Motor neuron (in vitro differentiated cells): ENCODE results near the gene HNRNPH1. TPM values are rescaled to one million over a fixed set of nuclear protein-coding genes. Genes with fewer than 3 reads are reported as not detected.
"Not testable (repeated sequence)": the region's sequence is repeated elsewhere in the genome, so short reads cannot be mapped to it uniquely, and the experiment has no call there.

Experiments
- ATAC-seq, 8 experiments: fragments of 200-7000 bp; cut with Tn5 transposase; replicated peaks in 6 of 8; 2 replicates each; pipeline ENCODE4 v1.8.0; 2021; ENCODE audit warnings: mild to moderate bottlenecking in 8 of 8, moderate library complexity in 8 of 8
- H3K27ac ChIP-seq, 2 donors: fragments of 250-450 bp; sonication (Bioruptor Pico); 2 replicates each; pipeline ENCODE4 v1.9.0; 2021; ENCODE audit warnings: antibody characterized with exemption in 2 of 2, mild to moderate bottlenecking in 2 of 2, moderate library complexity in 1 of 2
- H3K4me1 ChIP-seq, 2 donors: fragments of 250-450 bp; sonication (Bioruptor Pico); replicated peaks in 1 of 2; 2 replicates each; pipeline ENCODE4 v1.6.1; 2021; ENCODE audit warnings: antibody characterized with exemption in 2 of 2, mild to moderate bottlenecking in 2 of 2, moderate library complexity in 1 of 2
- H3K4me3 ChIP-seq, 5 donors: fragments of 250-450 bp; sonication (Bioruptor Pico); 2 replicates each; pipeline ENCODE4 v1.9.0; 2021; ENCODE audit warnings: antibody characterized with exemption in 5 of 5, mild to moderate bottlenecking in 5 of 5, moderate library complexity in 4 of 5
- WGBS, 10 experiments: fragments of 450-650 bp; shearing (Covaris generic); methylation state at CpG; one replicate each; pipeline ENCODE4 v1.0.0; 2022; 5-methylcytosine and 5-hydroxymethylcytosine counted together
- in situ Hi-C, 9 experiments: fragments of 400-800 bp; cut with MboI; loops; one replicate each; pipeline ENCODE4 v1.15.0; 2021; ENCODE audit warnings: low sequenced_read_pairs in 9 of 9, low pct_unique_long_range_greater_than_20kb in 2 of 9; ENCODE audit not compliant: unreplicated experiment in 9 of 9
- total RNA-seq, 8 experiments: library from RNA; unstranded; fragments of 300-600 nt; gene quantifications; 2 replicates each; pipeline versions ENCODE4 v1.2.3 to v1.2.4, GENCODE V29; 2022

The HNRNPH1 gene
- total RNA-seq, 8 experiments from 2014 or later: 410 to 1,105 (median 500) TPM

DNA sequence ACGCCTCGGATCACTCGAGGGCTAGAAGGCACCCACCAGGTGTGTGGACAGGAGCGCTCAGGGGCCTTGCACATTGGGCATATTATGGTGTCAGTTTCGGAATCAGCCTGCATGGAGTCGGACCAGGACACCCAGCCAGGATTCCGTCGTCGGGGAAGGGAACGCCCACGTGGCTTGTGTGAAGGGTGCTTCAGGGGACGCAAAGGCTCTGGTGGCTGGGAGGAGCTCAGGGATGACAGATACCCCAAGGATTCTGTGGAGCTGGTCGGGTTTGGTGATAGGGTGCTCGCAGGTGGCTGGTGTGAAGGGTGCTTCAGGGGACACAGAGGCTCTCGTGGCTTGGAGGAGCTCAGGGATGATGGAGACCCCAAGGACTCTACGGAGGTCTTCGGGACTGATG is 19.2 kb upstream of the HNRNPH1 start:
- H3K27ac ChIP-seq, H3K4me1 ChIP-seq, ATAC-seq, in situ Hi-C loops, H3K4me3 ChIP-seq: not testable (repeated sequence)
- WGBS, 10 experiments: 80 to 100% methylated on average over 1 to 3 of the region's 17 CpGs; no CpG with 5 or more reads in 8 of the 10 experiments

DNA sequence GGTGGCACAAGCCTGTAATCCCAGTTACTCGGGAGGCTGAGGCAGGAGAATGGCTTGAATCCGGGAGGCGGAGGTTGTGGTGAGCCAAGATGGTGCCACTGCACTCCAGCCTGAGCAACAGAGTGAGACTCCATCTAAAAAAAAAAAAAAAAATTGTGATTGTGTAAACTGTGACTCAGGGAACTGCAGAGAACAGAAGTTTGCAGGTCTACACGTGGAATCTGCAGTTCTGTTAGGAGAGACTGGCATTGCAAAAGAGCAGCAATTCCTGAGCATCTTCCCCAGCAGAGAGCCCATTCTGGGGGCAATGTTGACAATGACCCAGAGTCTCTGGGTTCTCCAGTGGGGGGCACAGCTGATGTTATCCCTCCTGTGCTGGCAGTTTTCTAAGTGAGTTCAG is 18.3 kb upstream of the HNRNPH1 start:
- H3K27ac ChIP-seq, H3K4me1 ChIP-seq, in situ Hi-C loops, ATAC-seq, H3K4me3 ChIP-seq: not testable (repeated sequence)
- WGBS, 10 experiments: no CpG with 5 or more reads among the region's 4 CpGs

DNA sequence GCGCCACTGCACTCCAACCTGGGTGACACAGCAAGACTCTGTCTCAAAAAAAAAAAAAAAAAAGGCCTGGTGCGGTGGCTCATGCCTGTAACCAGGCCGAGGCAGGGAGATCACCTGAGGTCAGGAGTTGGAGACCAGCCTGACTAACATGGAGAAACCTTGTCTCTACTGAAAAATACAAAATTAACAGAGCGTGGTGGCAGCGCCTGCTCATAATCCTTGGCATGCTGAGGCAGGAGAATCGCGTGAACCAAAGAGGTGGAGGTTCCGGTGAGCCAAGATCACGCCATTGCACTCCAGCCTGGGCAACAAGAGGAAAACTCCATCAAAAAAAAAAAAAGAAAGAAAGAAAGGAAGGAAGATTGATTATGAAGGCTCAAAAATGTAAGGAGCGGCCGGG is 15.8 kb upstream of the HNRNPH1 start:
- H3K27ac ChIP-seq, H3K4me3 ChIP-seq, H3K4me1 ChIP-seq, in situ Hi-C loops, ATAC-seq: not testable (repeated sequence)
- WGBS, 10 experiments: 40 to 100% (median 91%) methylated on average over 1 to 8 of the region's 11 CpGs; no CpG with 5 or more reads in 3 of the 10 experiments

DNA sequence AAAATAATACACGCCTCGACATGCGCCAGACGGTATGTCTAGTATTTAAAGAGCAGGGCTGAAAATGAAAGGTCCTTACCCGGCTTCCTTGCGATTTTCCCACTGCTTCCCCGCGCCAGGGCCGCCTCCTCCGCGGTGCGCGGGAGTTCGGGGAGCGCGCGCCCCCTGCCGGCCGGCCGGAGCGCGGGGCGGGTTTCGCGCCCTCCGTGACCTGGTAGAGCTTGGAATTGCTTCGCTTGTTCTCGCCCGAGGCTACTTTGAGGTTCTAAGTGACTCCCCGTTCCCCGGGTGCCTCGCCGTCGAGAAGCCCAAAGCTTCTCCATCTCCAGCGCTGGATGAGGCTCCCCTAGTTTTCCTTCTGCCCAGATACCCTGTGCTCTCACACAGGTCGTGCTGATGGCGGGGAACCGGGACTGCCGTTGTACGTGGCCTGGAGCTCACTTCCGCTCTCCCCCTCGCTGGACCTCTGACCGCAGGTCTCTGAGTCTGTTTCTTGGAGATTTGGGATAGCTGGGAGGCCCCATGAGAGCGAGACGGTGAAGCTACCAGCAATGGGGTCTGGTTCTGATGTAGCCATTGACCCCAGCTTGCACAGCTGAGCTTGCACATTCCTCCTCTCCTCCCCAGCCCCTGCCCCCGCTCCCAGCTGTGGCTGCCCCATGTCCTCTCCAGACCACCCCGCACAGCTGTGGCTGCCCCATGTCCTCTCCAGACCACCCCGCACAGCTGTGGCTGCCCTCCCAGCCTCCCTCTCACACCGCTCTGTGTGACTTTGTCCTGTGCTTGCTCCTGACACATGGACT is 11.1 kb upstream of the HNRNPH1 start:
- H3K4me3 ChIP-seq, in situ Hi-C loops, H3K4me1 ChIP-seq, H3K27ac ChIP-seq: not testable (repeated sequence)
- no CpG with 5 or more reads among the region's 49 CpGs for WGBS, 10 experiments
- peak; percentile 94 to 98 (median 96) for ATAC-seq

DNA sequence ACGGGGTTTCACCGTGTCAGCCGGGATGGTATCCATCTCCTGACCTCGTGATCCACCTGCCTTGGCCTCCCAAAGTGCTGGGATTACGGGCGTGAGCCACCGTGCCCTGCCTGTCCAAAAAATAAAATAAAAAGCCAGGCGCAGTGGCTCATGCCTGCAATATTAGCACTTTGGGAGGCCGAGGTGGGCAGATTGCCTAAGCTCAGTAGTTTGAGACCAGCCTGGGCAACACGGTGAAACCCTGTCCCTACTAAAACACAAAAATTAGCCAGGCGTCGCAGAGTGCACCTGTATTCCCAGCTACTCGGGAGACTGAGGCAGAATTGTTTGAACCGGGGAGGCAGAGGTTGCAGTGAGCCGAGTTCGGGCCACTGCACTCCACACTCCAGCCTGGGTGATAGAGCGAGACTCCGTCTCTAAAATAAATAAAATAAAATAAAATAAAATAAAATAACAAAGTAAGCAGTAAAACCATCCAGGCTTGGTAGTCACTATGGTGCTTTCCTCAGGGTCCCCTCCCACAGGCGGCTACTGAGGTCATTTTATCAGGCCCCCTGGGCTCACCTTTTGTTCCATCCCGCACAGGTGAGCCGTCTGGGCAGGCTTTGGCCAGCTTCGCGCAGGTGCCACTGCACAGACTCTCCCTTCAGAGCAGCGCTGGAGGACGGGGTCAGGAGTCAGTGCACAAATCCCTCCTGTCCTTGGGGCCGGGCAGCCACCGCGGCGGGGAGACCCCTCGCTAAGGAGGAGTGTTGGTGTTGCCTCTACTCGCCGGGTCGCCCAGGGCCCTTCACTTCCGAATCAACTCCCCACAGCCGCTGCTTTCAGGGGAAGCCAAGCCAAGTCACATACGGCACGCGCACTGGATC is 10.3 kb upstream of the HNRNPH1 start:
- peak overlapping the region; percentile 24 to 33 (median 26) for H3K4me3 ChIP-seq
- 38 to 96% (median 86%) methylated on average over 2 to 9 of the region's 38 CpGs for WGBS, 10 experiments
- H3K27ac ChIP-seq, in situ Hi-C loops, H3K4me1 ChIP-seq: not testable (repeated sequence)
- ATAC-seq: peak in 2 of 8 experiments; percentile 73 to 75

DNA sequence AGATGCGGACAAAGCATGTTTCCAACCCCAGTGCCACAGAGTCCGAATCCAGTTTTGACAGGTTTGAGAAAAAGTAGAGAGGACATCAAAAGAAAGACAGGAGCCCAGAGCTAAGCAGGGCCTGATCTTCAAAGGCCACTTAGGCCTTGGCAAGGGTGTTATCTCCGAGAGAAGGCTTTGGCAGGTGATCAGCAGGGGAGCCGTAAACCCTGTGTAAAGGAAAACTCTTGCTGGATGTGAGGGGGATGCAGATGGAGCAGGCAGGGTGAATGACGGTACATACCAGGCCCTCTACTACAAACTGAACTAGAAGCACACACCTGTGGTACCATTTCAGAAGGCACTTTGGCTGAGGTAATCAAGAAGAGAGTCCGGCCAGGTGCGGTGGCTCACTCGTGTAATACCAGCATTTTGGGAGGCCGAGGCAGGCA is 1.4 kb upstream of the HNRNPH1 start:
- 80 to 100% (median 90%) methylated on average over 1 to 4 of the region's 9 CpGs; no CpG with 5 or more reads in 3 of the 10 experiments for WGBS, 10 experiments
- Histone ChIP-seq H3K27ac (peak overlapping the region; percentile 96 to 97), H3K4me3 (no peak overlapping the region)

DNA sequence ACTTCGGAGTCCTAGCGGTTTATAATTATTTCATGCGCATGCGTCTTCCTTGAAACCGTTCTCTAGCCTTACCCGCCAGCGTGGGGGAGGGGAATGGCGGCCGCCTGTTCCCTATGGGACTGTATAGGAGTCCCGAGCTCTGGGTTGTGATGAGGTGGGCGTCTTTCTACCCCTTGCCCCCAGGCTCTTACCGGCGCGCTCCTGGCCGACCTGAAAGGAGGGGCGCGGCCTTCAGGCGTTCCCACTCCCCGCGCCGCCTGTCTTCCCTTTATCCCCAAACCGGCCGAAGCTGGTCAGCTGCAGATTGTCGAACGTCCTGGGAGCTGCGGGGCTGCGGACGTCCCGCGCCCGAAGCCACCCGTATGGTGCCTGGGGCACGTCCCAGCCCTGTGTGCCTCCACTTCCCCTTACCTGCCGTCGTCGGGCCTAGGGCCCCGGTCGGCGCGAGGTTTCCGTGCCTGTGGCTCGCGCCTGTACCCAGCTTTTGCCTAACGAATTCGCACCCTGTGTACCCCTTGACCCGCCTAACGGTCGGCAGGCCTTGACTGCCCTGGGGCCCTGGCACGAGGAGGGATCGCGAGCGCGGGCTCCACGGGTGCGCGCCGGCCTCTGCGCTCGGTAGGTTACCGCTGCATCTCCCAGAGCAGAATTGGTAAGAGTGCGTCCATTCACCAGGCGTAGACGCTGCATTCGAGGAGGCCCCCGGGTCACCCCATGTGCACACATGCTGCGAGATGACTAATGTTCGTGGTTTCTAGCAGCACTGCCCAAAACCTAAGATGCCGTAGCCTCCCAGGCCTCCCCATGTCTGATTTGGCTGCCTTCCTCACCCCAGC is 653 bp upstream of the HNRNPH1 start:
- Histone ChIP-seq H3K4me1 (peaks cover 26 to 32% of the 10 kb centered on the region in 2 donors), H3K4me3 (peak overlapping the region; percentile 30 to 93 (median 78)), H3K27ac (peak overlapping the region; percentile 96 to 97)
- 0 to 60% (median 27%) methylated on average over 1 to 23 of the region's 68 CpGs; no CpG with 5 or more reads in 5 of the 10 experiments for WGBS, 10 experiments
- ATAC-seq: peak; percentile 48 to 78 (median 59)
- in situ Hi-C loops: no loop called here

More for the DNA sequence above, 1.4 kb upstream of the HNRNPH1 start:
- no peak for ATAC-seq
- in situ Hi-C loops: no loop called here
- peaks cover 25 to 28% of the 10 kb centered on the region in 2 donors for H3K4me1 ChIP-seq

DNA sequence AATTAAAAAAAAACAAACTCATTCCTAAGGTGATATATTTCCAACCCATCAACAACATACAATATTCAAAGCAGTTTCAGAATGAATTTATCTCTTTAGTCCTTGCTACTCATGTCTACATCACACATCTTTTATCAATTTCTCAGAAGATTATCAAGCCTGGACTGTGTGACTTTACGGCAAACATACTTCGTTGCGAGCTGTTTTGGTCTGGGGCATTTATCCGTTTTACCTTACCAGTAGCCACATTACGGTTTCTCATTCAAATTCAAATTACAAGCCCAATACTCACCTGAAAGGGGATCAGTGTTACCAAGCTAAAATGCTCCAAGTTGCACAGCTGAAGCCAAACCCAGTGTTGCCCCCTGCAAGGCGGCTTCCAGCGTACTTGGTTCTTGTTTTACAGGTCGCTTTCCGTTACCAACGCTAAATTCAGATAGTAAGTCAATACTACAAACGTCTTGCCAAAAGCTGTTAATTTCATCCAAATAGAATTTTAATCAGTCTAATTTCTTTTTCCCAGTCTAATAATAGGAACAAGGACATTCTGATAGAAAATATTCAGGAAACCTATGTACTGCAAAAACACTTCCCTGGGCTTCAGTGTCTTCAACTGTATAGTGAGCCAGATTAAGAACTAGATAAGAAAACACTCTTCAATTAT is 1.8 kb downstream of the HNRNPH1 start:
- 0 to 32% (median 13%) methylated on average over 2 to 11 of the region's 11 CpGs for WGBS, 10 experiments
- in situ Hi-C loops: no loop called here
- no peak overlapping the region for H3K27ac ChIP-seq

DNA sequence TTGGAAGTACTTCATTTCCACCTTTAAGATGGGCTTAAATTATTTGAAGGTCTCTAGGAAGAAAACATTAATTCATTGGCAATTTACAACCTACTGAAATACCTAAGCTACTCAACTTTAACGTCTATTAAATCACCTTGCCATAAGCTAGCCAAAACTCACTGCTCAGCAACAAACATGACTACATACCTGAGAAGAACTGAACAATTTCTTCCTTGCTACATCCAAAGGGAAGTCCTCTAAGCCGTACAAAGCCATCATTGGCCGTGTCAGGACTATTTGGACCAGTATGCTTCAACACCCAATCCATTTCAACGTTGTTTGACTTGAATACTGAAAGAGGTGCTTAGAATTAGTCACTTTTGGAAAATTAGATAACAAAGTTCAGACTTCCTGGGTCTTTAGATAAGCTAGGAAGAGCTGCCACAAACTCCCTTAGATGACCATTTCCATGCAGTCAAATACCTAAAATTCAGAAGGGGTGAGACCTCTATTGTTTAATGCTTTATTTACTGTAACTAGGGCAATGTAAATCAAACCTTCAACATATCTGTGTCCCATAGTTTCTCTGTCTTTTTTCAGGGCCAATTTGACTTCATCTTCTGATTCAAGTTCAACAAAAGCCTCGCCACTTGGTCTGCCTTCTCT is 2.6 kb downstream of the HNRNPH1 start:
- ATAC-seq: no peak
- H3K27ac ChIP-seq: no peak overlapping the region
- H3K4me1 ChIP-seq: peaks cover 34 to 42% of the 10 kb centered on the region in 2 donors
- WGBS, 10 experiments: 3 to 75% (median 17%) methylated on average over 1 to 5 of the region's 5 CpGs; no CpG with 5 or more reads in 1 of the 10 experiments
- in situ Hi-C loops: no loop called here
- H3K4me3 ChIP-seq: peak overlapping the region; percentile 78 to 93 (median 90)

More for the DNA sequence above, 1.8 kb downstream of the HNRNPH1 start:
- no peak for ATAC-seq
- Histone ChIP-seq H3K4me3 (peak overlapping the region; percentile 78 to 93 (median 90)), H3K4me1 (peaks cover 34 to 42% of the 10 kb centered on the region in 2 donors)

DNA sequence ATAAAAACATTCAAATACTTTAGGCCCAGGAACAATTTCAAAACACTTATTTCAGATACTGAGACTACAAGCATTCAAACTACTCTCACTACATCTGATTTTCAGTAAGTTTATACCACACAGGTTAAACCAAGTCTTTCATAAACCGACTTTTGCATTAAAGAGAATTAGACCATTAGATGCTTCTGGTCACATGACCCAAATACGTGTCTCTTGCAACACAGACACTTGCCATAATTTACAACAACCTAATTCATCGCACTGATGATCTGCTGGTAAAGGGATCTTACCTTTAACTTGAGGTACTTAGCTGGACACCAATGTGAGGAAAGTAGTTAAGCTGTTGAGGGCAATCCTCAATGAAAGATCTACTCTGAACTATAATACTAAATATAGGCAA is 3.2 kb downstream of the HNRNPH1 start:
- no peak for ATAC-seq
- 0 to 50% (median 4%) methylated on average over 1 to 3 of the region's 3 CpGs; no CpG with 5 or more reads in 1 of the 10 experiments for WGBS, 10 experiments
- in situ Hi-C loops: no loop called here
- Histone ChIP-seq H3K4me3 (peak overlapping the region; percentile 78 to 93 (median 90)), H3K4me1 (peaks cover 34 to 42% of the 10 kb centered on the region in 2 donors), H3K27ac (no peak overlapping the region)

DNA sequence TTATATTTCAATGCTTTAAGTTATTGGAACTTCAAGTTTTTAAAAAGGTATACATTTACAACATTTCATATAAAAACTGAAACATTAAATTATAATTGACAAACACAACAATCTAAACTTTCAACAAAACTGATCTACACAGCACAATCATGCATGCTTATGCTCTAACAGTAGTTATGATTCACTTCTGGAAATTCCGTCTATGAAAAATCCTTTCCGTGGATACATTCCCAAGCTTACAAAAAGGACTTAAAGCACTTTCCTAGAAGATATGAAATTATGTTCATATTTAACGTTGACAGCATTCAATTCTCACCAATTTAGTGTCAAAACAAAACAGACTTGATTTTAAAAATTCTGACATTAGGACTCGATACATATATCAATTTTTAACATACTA is 3.7 kb downstream of the HNRNPH1 start:
- H3K4me3 ChIP-seq: peak overlapping the region in 4 of 5 donors; percentile 87 to 93 (median 90)
- no peak for ATAC-seq
- in situ Hi-C loops: no loop called here
- no peak overlapping the region for H3K27ac ChIP-seq
- H3K4me1 ChIP-seq: peaks cover 31 to 39% of the 10 kb centered on the region in 2 donors
- WGBS, 10 experiments: 0 to 97% (median 40%) methylated on average over 1 to 4 of the region's 4 CpGs
